Measurements from ENCODE around the gene SPOP.
A peak's percentile ranks its signal among the peaks of the same experiment; 100 is the strongest.

Gene SPOP

GRCh38 chr17:49690256-49690655 lies 12.4 kb upstream of the SPOP start:
- no peaks in the 10 kb centered on the region for H3K4me1 ChIP-seq (ENCODE audit: control insufficient read depth, insufficient read depth, low read depth, low read length)
- no peaks in the 10 kb centered on the region for H3K36me3 ChIP-seq (ENCODE audit: control insufficient read depth in 1 of 2, insufficient read depth in 2 of 2, low read depth in 1 of 2, low read length in 2 of 2)
- H2AK5ac ChIP-seq (ENCODE audit: low read length, severe bottlenecking) = no peak overlapping the region
- H3K27ac ChIP-seq (ENCODE audit: low read length, poor library complexity, severe bottlenecking) = no peak overlapping the region
- H3K79me1 ChIP-seq (replicated peaks; ENCODE audit: low read length, poor library complexity, severe bottlenecking) = no peaks in the 10 kb centered on the region
- H3K4me2 ChIP-seq (ENCODE audit: low read length, poor library complexity, severe bottlenecking) = no peak overlapping the region
- no peak overlapping the region for H2AFZ ChIP-seq (ENCODE audit: low read depth, low read length)
- H2BK15ac ChIP-seq (ENCODE audit: low read depth, poor library complexity, severe bottlenecking) = peak overlapping the region; percentile 64
- H3K27me3 ChIP-seq (ENCODE audit: control insufficient read depth in 1 of 2, insufficient read depth in 1 of 2, low read length in 2 of 2) = peaks cover 0 to 8% of the 10 kb centered on the region in 2 experiments
- no peak overlapping the region for H3K4ac ChIP-seq (ENCODE audit: low read depth in 1 of 2, low read length in 2 of 2)
- H3K18ac ChIP-seq (ENCODE audit: low read depth in 1 of 2, low read length in 2 of 2) = no peak overlapping the region
- no peak overlapping the region for H4K91ac ChIP-seq (ENCODE audit: low read length)
- no peak overlapping the region for H3K23ac ChIP-seq (ENCODE audit: low read length in 2 of 2)
- no peak overlapping the region for H2BK120ac ChIP-seq (ENCODE audit: low read depth, low read length)
- no peaks in the 10 kb centered on the region for H3K9me3 ChIP-seq (ENCODE audit: control insufficient read depth, low read length)
- WGBS = 66% methylated on average over 2 of the region's 2 CpGs
- no peak for DNase-seq
- no peak overlapping the region for H3K9ac ChIP-seq (ENCODE audit: low read length)
- H2BK5ac ChIP-seq (ENCODE audit: low read depth, low read length, poor library complexity, severe bottlenecking) = no peak overlapping the region
- H4K8ac ChIP-seq (ENCODE audit: low read length) = peak overlapping the region; percentile 20
- no peak overlapping the region for H3K4me3 ChIP-seq (ENCODE audit: insufficient read depth in 1 of 2, low read depth in 1 of 2, low read length in 2 of 2)
- H3K14ac ChIP-seq (ENCODE audit: low read length in 2 of 2) = no peak overlapping the region
- H2BK12ac ChIP-seq (ENCODE audit: low read length in 2 of 2) = no peak overlapping the region

GRCh38 chr17:49688848-49689247 lies 11.0 kb upstream of the SPOP start:
- H3K79me1 ChIP-seq (replicated peaks; ENCODE audit: low read length, poor library complexity, severe bottlenecking) = no peaks in the 10 kb centered on the region
- H2BK5ac ChIP-seq (ENCODE audit: low read depth, low read length, poor library complexity, severe bottlenecking) = no peak overlapping the region
- H3K4ac ChIP-seq (ENCODE audit: low read depth in 1 of 2, low read length in 2 of 2) = peak overlapping the region in 1 of 2 experiments; percentile 66
- peaks cover 0 to 4% of the 10 kb centered on the region in 2 experiments for H3K27me3 ChIP-seq (ENCODE audit: control insufficient read depth in 1 of 2, insufficient read depth in 1 of 2, low read length in 2 of 2)
- H2BK12ac ChIP-seq (ENCODE audit: low read length in 2 of 2) = peak overlapping the region; percentile 69 to 97
- no peaks in the 10 kb centered on the region for H3K4me1 ChIP-seq (ENCODE audit: control insufficient read depth, insufficient read depth, low read depth, low read length)
- no peak overlapping the region for H3K9ac ChIP-seq (ENCODE audit: low read length)
- no peak overlapping the region for H3K14ac ChIP-seq (ENCODE audit: low read length in 2 of 2)
- H2BK120ac ChIP-seq (ENCODE audit: low read depth, low read length) = peak overlapping the region; percentile 64
- H3K4me3 ChIP-seq (ENCODE audit: insufficient read depth in 1 of 2, low read depth in 1 of 2, low read length in 2 of 2) = no peak overlapping the region
- peak overlapping the region; percentile 45 to 64 for H3K18ac ChIP-seq (ENCODE audit: low read depth in 1 of 2, low read length in 2 of 2)
- H4K91ac ChIP-seq (ENCODE audit: low read length) = peak overlapping the region; percentile 52
- peak overlapping the region; percentile 39 for H2AK5ac ChIP-seq (ENCODE audit: low read length, severe bottlenecking)
- H3K36me3 ChIP-seq (ENCODE audit: control insufficient read depth in 1 of 2, insufficient read depth in 2 of 2, low read depth in 1 of 2, low read length in 2 of 2) = no peaks in the 10 kb centered on the region
- no peak for DNase-seq
- peak overlapping the region; percentile 26 for H2BK15ac ChIP-seq (ENCODE audit: low read depth, poor library complexity, severe bottlenecking)
- H3K9me3 ChIP-seq (ENCODE audit: control insufficient read depth, low read length) = no peaks in the 10 kb centered on the region
- WGBS = 77% methylated on average over 4 of the region's 4 CpGs
- H4K8ac ChIP-seq (ENCODE audit: low read length) = peak overlapping the region; percentile 35
- H3K23ac ChIP-seq (ENCODE audit: low read length in 2 of 2) = no peak overlapping the region
- H3K27ac ChIP-seq (ENCODE audit: low read length, poor library complexity, severe bottlenecking) = no peak overlapping the region
- H2AFZ ChIP-seq (ENCODE audit: low read depth, low read length) = no peak overlapping the region
- no peak overlapping the region for H3K4me2 ChIP-seq (ENCODE audit: low read length, poor library complexity, severe bottlenecking)

- Histone ChIP-seq H3K36me3 (ENCODE audit: control insufficient read depth in 1 of 2, insufficient read depth in 2 of 2, low read depth in 1 of 2, low read length in 2 of 2) (no peaks in the 10 kb centered on the region), H3K27ac (ENCODE audit: low read length, poor library complexity, severe bottlenecking) (no peak overlapping the region), H3K27me3 (ENCODE audit: control insufficient read depth in 1 of 2, insufficient read depth in 1 of 2, low read length in 2 of 2) (peaks cover 0 to 4% of the 10 kb centered on the region in 2 experiments), H3K4ac (ENCODE audit: low read depth in 1 of 2, low read length in 2 of 2) (peak overlapping the region; percentile 42 to 81), H3K79me1 (replicated peaks; ENCODE audit: low read length, poor library complexity, severe bottlenecking) (no peaks in the 10 kb centered on the region), H3K9ac (ENCODE audit: low read length) (no peak overlapping the region), H2BK120ac (ENCODE audit: low read depth, low read length) (peak overlapping the region; percentile 52), H3K23ac (ENCODE audit: low read length in 2 of 2) (no peak overlapping the region), H3K4me1 (ENCODE audit: control insufficient read depth, insufficient read depth, low read depth, low read length) (no peaks in the 10 kb centered on the region), H3K4me2 (ENCODE audit: low read length, poor library complexity, severe bottlenecking) (no peak overlapping the region), H3K18ac (ENCODE audit: low read depth in 1 of 2, low read length in 2 of 2) (peak overlapping the region; percentile 35 to 90), H4K8ac (ENCODE audit: low read length) (peak overlapping the region; percentile 97), H3K4me3 (ENCODE audit: insufficient read depth in 1 of 2, low read depth in 1 of 2, low read length in 2 of 2) (no peak overlapping the region), H2AK5ac (ENCODE audit: low read length, severe bottlenecking) (no peak overlapping the region), H2BK12ac (ENCODE audit: low read length in 2 of 2) (peak overlapping the region; percentile 18 to 31), H4K91ac (ENCODE audit: low read length) (peak overlapping the region; percentile 84), H3K9me3 (ENCODE audit: control insufficient read depth, low read length) (no peaks in the 10 kb centered on the region), H2BK5ac (ENCODE audit: low read depth, low read length, poor library complexity, severe bottlenecking) (no peak overlapping the region), H2BK15ac (ENCODE audit: low read depth, poor library complexity, severe bottlenecking) (no peak overlapping the region), H2AFZ (ENCODE audit: low read depth, low read length) (peak overlapping the region; percentile 29), H3K14ac (ENCODE audit: low read length in 2 of 2) (no peak overlapping the region)
- 62% methylated on average over 9 of the region's 10 CpGs for WGBS
- DNase-seq = peak; percentile 56
Measured at GRCh38 chr17:49687878-49688491, 10.1 kb upstream of the SPOP start.

DNA sequence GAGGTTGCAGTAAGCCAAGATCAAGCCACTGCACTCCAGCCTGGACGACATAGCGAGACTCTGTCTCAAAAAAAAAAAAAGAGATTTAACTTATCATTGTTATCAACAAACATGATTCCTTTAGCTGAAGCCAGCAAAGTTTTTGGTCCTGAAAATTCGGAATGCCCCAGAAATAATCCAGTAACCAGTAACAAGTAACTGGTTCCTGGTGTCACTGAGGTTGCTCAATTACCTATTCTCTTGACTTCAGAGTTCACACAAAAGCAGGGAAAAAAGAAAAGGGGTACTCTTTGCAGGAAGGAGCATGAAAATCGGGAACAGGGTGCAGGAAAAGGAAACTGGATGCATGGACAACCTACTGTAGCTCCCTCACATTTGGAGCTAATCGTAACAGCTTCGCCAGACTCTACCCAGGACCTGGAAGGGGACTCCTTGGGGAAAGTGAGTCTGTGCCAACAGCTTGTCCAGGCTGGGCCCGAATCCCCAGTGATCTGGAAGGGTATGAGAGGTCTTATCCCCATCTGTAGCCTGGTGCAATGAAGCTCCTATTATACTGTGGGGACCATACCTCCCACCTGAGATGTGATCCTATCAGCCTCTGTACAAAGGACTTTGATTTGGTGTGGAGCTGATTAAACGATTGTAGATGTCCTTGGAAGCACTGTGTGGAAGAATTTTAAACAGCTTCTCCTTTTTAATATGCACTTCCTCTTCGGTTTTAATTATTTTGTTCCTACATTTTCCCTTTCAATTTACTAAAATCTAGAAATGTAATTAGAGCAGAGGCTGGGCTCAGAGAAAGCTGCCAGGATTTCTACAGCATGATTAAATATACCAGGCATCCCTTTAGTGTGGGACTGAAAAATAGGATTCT lies 3.4 kb upstream of the SPOP start:
- 83% methylated on average over 8 of the region's 9 CpGs for WGBS

More for the DNA sequence above, 3.4 kb upstream of the SPOP start:
- H2BK15ac ChIP-seq (ENCODE audit: low read depth, poor library complexity, severe bottlenecking) = no peak overlapping the region
- H3K4me2 ChIP-seq (ENCODE audit: low read length, poor library complexity, severe bottlenecking) = no peak overlapping the region
- H3K9ac ChIP-seq (ENCODE audit: low read length) = no peak overlapping the region
- H2AK5ac ChIP-seq (ENCODE audit: low read length, severe bottlenecking) = no peak overlapping the region
- no peak overlapping the region for H3K23ac ChIP-seq (ENCODE audit: low read length in 2 of 2)
- no peak overlapping the region for H3K14ac ChIP-seq (ENCODE audit: low read length in 2 of 2)
- H3K79me1 ChIP-seq (replicated peaks; ENCODE audit: low read length, poor library complexity, severe bottlenecking) = no peaks in the 10 kb centered on the region
- H3K4me3 ChIP-seq (ENCODE audit: insufficient read depth in 1 of 2, low read depth in 1 of 2, low read length in 2 of 2) = no peak overlapping the region
- H4K8ac ChIP-seq (ENCODE audit: low read length) = no peak overlapping the region
- no peak overlapping the region for H3K4ac ChIP-seq (ENCODE audit: low read depth in 1 of 2, low read length in 2 of 2)
- H2BK120ac ChIP-seq (ENCODE audit: low read depth, low read length) = no peak overlapping the region
- no peaks in the 10 kb centered on the region for H3K9me3 ChIP-seq (ENCODE audit: control insufficient read depth, low read length)
- H3K4me1 ChIP-seq (ENCODE audit: control insufficient read depth, insufficient read depth, low read depth, low read length) = no peaks in the 10 kb centered on the region
- no peak overlapping the region for H2AFZ ChIP-seq (ENCODE audit: low read depth, low read length)
- no peak overlapping the region for H2BK5ac ChIP-seq (ENCODE audit: low read depth, low read length, poor library complexity, severe bottlenecking)
- no peaks in the 10 kb centered on the region for H3K36me3 ChIP-seq (ENCODE audit: control insufficient read depth in 1 of 2, insufficient read depth in 2 of 2, low read depth in 1 of 2, low read length in 2 of 2)
- no peak overlapping the region for H4K91ac ChIP-seq (ENCODE audit: low read length)
- no peak overlapping the region for H2BK12ac ChIP-seq (ENCODE audit: low read length in 2 of 2)
- H3K27me3 ChIP-seq (ENCODE audit: control insufficient read depth in 1 of 2, insufficient read depth in 1 of 2, low read length in 2 of 2) = peaks cover 0 to 4% of the 10 kb centered on the region in 2 experiments
- DNase-seq = no peak
- H3K27ac ChIP-seq (ENCODE audit: low read length, poor library complexity, severe bottlenecking) = no peak overlapping the region
- H3K18ac ChIP-seq (ENCODE audit: low read depth in 1 of 2, low read length in 2 of 2) = no peak overlapping the region
